Measurements from ENCODE around the gene PPP1R3D.

DNA sequence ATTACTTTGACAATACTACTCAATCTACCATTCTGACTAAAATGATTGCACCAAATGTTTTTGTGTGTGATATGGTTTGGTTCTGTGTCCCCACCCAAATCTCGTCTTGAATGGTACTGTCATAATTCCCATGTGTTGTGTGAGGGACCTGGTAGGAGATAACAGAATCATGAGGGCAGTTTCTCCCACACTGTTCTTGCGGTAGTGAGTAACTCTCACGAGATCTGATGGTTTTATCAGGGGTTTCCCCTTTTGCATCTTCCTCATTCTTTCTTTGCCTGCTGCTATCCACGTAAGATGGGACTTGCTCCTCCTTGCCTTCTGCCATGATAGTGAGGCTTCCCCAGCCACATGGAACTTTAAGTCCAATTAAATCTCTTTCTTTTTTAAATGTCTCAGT is 27.5 kb downstream of the PPP1R3D start:
- TF ChIP-seq ZBTB7B (CRISPR knock-in tag; IDR thresholded peaks at IDR 0.05) (no peak), CENPT (CRISPR knock-in tag; IDR thresholded peaks at IDR 0.05; ENCODE audit: low read depth) (no peak), PRPF4 (IDR thresholded peaks at IDR 0.05; ENCODE audit: low read depth, low read length, poor library complexity, severe bottlenecking) (no peak), GABPB1 (CRISPR knock-in tag; IDR thresholded peaks at IDR 0.05) (no peak)

Data from HepG2 (cell line).